Naive B cell (primary cell): ENCODE results near the gene EI24. TPM values are rescaled to one million over a fixed set of nuclear protein-coding genes. Genes with fewer than 3 reads are reported as not detected.

Experiments used
- ATAC-seq, 2 donors: fragments of 150-1000 bp; cut with Tn5 transposase; 2 replicates each; pipeline ENCODE4 v1.10.0; 2021; ENCODE audit warnings: low read depth in 2 of 2, mild to moderate bottlenecking in 2 of 2, moderate library complexity in 2 of 2
- DNase-seq: peaks from one replicate; pipeline ENCODE4 v3.0.0; 2022
- H3K27ac Mint-ChIP-seq, 6 donors: one replicate each; pipeline ENCODE4 v1.8.0; 2020 to 2022; ENCODE audit warnings: mild to moderate bottlenecking in 6 of 6, mixed read lengths in 6 of 6, moderate library complexity in 5 of 6, inconsistent platforms in 2 of 6
- H3K27me3 Mint-ChIP-seq, 3 donors: one replicate each; pipeline ENCODE4 v1.8.0; 2021 to 2022; ENCODE audit warnings: mixed read lengths in 3 of 3, mild to moderate bottlenecking in 1 of 3
- H3K36me3 Mint-ChIP-seq, 2 donors: one replicate each; pipeline ENCODE4 v1.8.0; 2020 to 2022; ENCODE audit warnings: mixed read lengths in 2 of 2, inconsistent platforms in 1 of 2, mild to moderate bottlenecking in 1 of 2
- H3K4me1 Mint-ChIP-seq, 3 donors: one replicate each; pipeline ENCODE4 v1.8.0; 2020 to 2022; ENCODE audit warnings: mixed read lengths in 3 of 3, inconsistent platforms in 1 of 3, mild to moderate bottlenecking in 1 of 3, moderate library complexity in 1 of 3
- H3K4me3 Mint-ChIP-seq, 8 donors: one replicate each; pipeline ENCODE4 v1.8.0; 2020 to 2022; ENCODE audit warnings: mild to moderate bottlenecking in 8 of 8, mixed read lengths in 8 of 8, moderate library complexity in 8 of 8, inconsistent platforms in 2 of 8
- H3K9me3 Mint-ChIP-seq, 7 donors: one replicate each; pipeline ENCODE4 v1.8.0; 2020 to 2022; ENCODE audit warnings: mixed read lengths in 7 of 7, mild to moderate bottlenecking in 5 of 7, inconsistent platforms in 2 of 7, moderate library complexity in 1 of 7
- polyA plus RNA-seq, 6 donors: library from polyadenylated mRNA; unstranded; fragments of 300-500 nt; fragmentation: Illumina TruSeq; gene quantifications; one replicate each; pipeline ENCODE4 v1.2.3, GENCODE V29; 2021; ENCODE audit warnings: low read depth in 6 of 6

The EI24 gene
- polyA plus RNA-seq, 6 donors from 2014 or later = 36.4 to 83.5 (median 51.2) TPM

DNA sequence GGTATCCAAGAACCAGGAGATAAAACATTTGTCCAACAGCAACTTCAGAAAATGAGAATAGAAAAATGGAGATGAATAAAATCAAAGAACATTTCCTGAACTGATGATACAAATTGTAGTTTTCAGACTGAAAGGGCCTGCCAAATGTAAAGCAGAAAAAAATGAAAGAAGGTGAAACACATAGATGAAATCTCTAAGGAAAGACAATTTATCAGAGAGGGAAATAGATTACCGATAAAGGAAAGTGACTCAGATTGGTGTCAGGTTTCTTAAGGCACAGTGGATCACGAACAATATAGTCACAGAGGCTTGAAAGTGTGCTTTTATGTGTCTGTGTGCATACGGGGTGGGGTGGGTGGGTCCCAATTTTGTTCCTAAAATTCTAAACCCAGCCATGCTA is 19.2 kb downstream of the EI24 start:
- no peak for ATAC-seq
- H3K27me3 Mint-ChIP-seq = no peaks in the 10 kb centered on the region
- no peaks in the 10 kb centered on the region for H3K9me3 Mint-ChIP-seq
- H3K4me3 Mint-ChIP-seq = peak overlapping the region in 1 of 8 donors; percentile 53
- no peak for DNase-seq
- peak overlapping the region in 2 of 6 donors; percentile 51 to 66 for H3K27ac Mint-ChIP-seq
- peaks cover 19 to 23% (median 23%) of the 10 kb centered on the region in 3 donors for H3K4me1 Mint-ChIP-seq
- H3K36me3 Mint-ChIP-seq = peaks cover 7 to 12% of the 10 kb centered on the region in 2 donors

- no peaks in the 10 kb centered on the region for H3K27me3 Mint-ChIP-seq
- peaks cover 0 to 4% of the 10 kb centered on the region in 2 donors for H3K36me3 Mint-ChIP-seq
- ATAC-seq (peak; percentile 16 to 22), DNase-seq (peak; percentile 39)
- H3K27ac Mint-ChIP-seq = peak overlapping the region; percentile 98 to 100 (median 100)
- no peaks in the 10 kb centered on the region for H3K9me3 Mint-ChIP-seq
- H3K4me3 Mint-ChIP-seq = peak overlapping the region; percentile 90 to 98 (median 94)
- peaks cover 39 to 55% (median 44%) of the 10 kb centered on the region in 3 donors for H3K4me1 Mint-ChIP-seq
Measured at GRCh38 chr11:125591649-125592304, 22.5 kb downstream of the EI24 start.

DNA sequence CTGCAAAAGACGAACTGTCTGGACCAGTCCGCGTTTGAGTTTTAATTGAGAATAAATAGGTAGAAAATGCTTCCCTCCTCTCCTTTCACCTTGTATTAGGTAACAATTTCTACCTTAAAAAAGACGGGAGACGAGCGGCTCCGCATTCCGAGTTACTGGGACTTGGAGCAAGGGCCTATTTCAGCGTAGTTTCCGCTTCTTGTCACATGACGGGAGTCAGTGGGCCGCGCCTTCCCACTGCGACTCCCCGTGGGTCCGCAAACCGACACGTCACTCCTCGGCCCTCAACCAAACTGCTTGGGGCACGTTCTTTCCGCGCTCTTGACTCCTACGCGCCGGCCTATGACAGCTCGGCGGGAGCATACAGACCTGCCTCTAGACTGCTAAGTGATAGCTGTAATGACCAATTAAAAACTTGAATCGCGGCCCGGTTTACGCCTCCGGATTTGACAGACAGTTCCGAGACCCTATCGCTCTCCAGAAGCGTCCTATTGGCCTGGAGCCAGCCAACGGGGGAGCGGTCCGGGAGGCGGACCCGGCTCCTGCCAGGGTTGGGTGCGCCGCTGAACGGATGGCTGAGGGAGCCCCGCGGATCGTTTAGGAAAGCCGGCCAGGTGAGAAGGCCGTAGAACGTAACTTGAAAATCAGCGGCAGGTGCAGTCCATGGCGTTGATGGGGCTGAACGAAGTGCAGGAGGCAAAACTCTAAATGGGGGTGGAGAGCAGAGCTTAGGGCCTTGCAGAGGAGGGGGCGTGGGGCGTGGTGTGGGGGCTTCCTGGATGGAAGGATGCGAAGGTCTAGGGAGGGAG is 23.2 kb downstream of the EI24 start, which contains the start of gene STT3A:
TSS of gene STT3A (plus strand) at position 548 of the 809 bp plus-strand sequence. CDS start 3,064 bp downstream, outside the sequence.
- Mint-ChIP-seq H3K9me3 (no peaks in the 10 kb centered on the region), H3K36me3 (peaks cover 0 to 5% of the 10 kb centered on the region in 2 donors), H3K27me3 (no peaks in the 10 kb centered on the region), H3K4me3 (peak within 1 kb of the TSS; percentile 90 to 98 (median 94)), H3K4me1 (peaks cover 39 to 57% (median 44%) of the 10 kb centered on the region in 3 donors), H3K27ac (peak within 1 kb of the TSS; percentile 98 to 100 (median 100))
- ATAC-seq (peak; percentile 87 to 91), DNase-seq (peak; percentile 97)

- Mint-ChIP-seq H3K27ac (peak overlapping the region; percentile 98 to 100 (median 100)), H3K9me3 (no peaks in the 10 kb centered on the region), H3K27me3 (no peaks in the 10 kb centered on the region), H3K4me3 (peak overlapping the region; percentile 90 to 98 (median 94)), H3K4me1 (peaks cover 38 to 57% (median 44%) of the 10 kb centered on the region in 3 donors), H3K36me3 (peaks cover 0 to 5% of the 10 kb centered on the region in 2 donors)
- DNase-seq = no peak
- no peak for ATAC-seq
Measured at GRCh38 chr11:125593114-125593820, 24.0 kb downstream of the EI24 start.

DNA sequence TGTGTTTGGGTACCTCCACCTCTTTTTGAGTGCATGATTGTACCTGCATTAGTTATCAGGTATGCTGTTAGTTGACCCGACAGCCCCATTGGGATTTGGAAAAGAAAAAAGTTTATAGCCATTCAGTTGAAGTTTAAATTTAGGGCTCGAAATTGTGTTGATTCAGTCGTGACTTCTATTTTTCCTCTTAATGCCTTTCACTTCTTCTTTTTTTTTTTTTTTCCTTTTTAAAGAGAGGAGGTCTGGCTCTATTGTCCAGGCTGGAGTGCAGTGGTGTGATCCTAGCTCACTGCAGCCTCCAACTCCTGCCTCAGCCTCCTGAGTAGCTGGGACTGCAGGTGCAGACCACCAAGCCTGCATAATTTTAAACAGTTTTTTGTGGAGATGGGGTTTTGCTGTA is 25.7 kb downstream of the EI24 start:
- H3K36me3 Mint-ChIP-seq = peaks cover 0 to 12% of the 10 kb centered on the region in 2 donors
- peaks cover 39 to 57% (median 44%) of the 10 kb centered on the region in 3 donors for H3K4me1 Mint-ChIP-seq
- no peak for DNase-seq
- ATAC-seq = no peak
- H3K27me3 Mint-ChIP-seq = no peaks in the 10 kb centered on the region
- peak overlapping the region in 7 of 8 donors; percentile 12 to 95 (median 68) for H3K4me3 Mint-ChIP-seq
- no peaks in the 10 kb centered on the region for H3K9me3 Mint-ChIP-seq
- peak overlapping the region in 4 of 6 donors; percentile 63 to 82 (median 74) for H3K27ac Mint-ChIP-seq

DNA sequence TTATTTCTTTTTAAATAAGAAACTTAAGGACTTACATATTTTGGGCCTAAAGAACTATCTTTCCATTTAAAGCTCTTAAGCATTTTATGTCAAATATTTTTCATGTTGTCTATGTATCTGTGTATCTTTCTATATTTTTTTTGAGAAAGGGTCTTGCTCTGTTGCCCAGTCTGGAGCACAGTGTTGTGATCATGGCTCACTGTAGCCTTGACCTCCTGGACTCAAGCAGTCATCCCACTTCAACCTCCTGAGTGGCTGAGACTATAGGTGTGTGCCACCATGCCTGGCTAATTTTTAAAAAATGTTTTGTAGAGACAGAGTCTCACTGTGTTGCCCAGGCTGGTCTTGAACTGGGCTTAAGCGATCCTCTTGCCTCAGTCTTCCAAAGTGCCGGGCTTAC is 31.4 kb downstream of the EI24 start:
- Mint-ChIP-seq H3K4me3 (peak overlapping the region in 1 of 8 donors; percentile 20), H3K27me3 (no peaks in the 10 kb centered on the region), H3K4me1 (peaks cover 5 to 20% (median 9%) of the 10 kb centered on the region in 3 donors), H3K27ac (no peak overlapping the region), H3K36me3 (peaks cover 14 to 32% of the 10 kb centered on the region in 2 donors), H3K9me3 (no peaks in the 10 kb centered on the region)
- DNase-seq (no peak), ATAC-seq (no peak)

DNA sequence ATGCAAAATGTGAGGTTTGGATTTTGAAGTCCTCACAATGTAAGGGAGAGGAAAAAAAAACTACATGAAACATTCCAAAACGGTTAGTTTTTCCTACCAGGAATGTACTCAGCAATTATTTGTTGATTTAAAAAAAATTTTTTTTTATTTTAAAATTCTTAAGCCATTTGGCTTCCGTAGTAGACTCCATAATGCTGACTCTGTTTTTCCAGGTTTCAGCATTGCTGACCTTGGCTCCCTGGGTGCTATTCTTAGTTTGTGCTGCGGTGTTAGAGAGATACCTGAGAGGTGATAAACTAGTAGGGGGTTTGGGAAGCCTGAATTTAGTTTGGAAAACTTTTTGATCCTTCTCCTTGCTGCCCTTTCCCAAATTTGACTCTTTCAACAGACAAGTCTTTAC is 33.9 kb downstream of the EI24 start:
- H3K9me3 Mint-ChIP-seq = no peaks in the 10 kb centered on the region
- ATAC-seq (no peak), DNase-seq (no peak)
- H3K27me3 Mint-ChIP-seq = no peaks in the 10 kb centered on the region
- peaks cover 30 to 36% of the 10 kb centered on the region in 2 donors for H3K36me3 Mint-ChIP-seq
- no peak overlapping the region for H3K4me3 Mint-ChIP-seq
- H3K4me1 Mint-ChIP-seq = peaks cover 2 to 8% (median 7%) of the 10 kb centered on the region in 3 donors
- H3K27ac Mint-ChIP-seq = no peak overlapping the region

DNA sequence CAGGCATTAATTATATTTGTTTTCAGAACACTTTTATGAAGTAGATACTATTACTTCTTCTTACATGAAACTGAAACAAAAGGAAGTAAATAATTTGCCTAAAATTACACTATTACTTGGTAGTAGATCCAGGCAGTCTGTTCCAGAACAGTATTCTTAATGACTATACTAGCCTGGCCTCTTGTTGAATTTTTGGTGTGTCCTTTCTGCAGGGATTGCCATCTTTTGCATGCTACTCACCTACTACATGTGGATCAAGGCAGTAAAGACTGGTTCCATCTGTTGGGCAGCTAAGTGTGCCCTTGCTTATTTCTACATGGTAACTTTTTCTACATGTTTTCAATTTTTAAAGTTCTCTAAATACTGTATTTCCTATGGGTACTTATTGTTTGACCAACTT is 36.1 kb downstream of the EI24 start:
- no peak overlapping the region for H3K4me3 Mint-ChIP-seq
- no peak overlapping the region for H3K27ac Mint-ChIP-seq
- no peak for ATAC-seq
- no peaks in the 10 kb centered on the region for H3K27me3 Mint-ChIP-seq
- no peaks in the 10 kb centered on the region for H3K9me3 Mint-ChIP-seq
- H3K36me3 Mint-ChIP-seq = peaks cover 35 to 48% of the 10 kb centered on the region in 2 donors
- peaks cover 2 to 13% (median 7%) of the 10 kb centered on the region in 3 donors for H3K4me1 Mint-ChIP-seq
- no peak for DNase-seq

- peaks cover 34 to 62% of the 10 kb centered on the region in 2 donors for H3K36me3 Mint-ChIP-seq
- H3K4me3 Mint-ChIP-seq = no peak overlapping the region
Measured at GRCh38 chr11:125609545-125609944, 40.3 kb downstream of the EI24 start.

GRCh38 chr11:125618383-125618782 is 49.1 kb downstream of the EI24 start:
- DNase-seq (no peak), ATAC-seq (no peak)
- Mint-ChIP-seq H3K27ac (no peak overlapping the region), H3K4me3 (no peak overlapping the region), H3K9me3 (no peaks in the 10 kb centered on the region), H3K36me3 (peaks cover 10 to 30% of the 10 kb centered on the region in 2 donors), H3K4me1 (no peaks in the 10 kb centered on the region), H3K27me3 (no peaks in the 10 kb centered on the region)

More at GRCh38 chr11:125609545-125609944, 40.3 kb downstream of the EI24 start:
- peaks cover 0 to 5% (median 3%) of the 10 kb centered on the region in 3 donors for H3K4me1 Mint-ChIP-seq
- no peaks in the 10 kb centered on the region for H3K27me3 Mint-ChIP-seq
- H3K9me3 Mint-ChIP-seq = no peaks in the 10 kb centered on the region
- H3K27ac Mint-ChIP-seq = peak overlapping the region in 1 of 6 donors; percentile 35
- no peak for DNase-seq
- no peak for ATAC-seq

DNA sequence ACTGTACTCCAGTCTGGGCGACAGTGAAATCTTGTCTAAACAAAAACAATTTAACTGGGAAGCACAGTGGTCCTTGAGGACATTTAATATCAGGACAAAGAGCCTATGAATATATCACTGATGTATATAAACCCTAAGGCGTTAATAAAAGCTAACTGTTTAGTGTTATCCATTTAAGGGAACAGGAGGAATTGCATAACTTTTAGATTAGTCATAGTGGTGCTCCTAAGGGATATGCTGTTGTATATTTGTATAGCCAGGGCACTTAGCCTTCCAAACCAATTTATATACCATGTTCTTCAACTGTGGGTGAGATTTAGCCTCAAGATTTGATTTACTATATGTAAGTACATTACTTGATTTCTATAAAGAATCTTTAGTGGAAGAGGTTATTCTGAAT is 52.7 kb downstream of the EI24 start:
- no peak for DNase-seq
- Mint-ChIP-seq H3K4me1 (peaks cover 15 to 19% (median 19%) of the 10 kb centered on the region in 3 donors), H3K4me3 (peak overlapping the region in 1 of 8 donors; percentile 61), H3K9me3 (no peaks in the 10 kb centered on the region), H3K27ac (no peak overlapping the region), H3K27me3 (no peaks in the 10 kb centered on the region), H3K36me3 (peaks cover 0 to 14% of the 10 kb centered on the region in 2 donors)
- no peak for ATAC-seq

DNA sequence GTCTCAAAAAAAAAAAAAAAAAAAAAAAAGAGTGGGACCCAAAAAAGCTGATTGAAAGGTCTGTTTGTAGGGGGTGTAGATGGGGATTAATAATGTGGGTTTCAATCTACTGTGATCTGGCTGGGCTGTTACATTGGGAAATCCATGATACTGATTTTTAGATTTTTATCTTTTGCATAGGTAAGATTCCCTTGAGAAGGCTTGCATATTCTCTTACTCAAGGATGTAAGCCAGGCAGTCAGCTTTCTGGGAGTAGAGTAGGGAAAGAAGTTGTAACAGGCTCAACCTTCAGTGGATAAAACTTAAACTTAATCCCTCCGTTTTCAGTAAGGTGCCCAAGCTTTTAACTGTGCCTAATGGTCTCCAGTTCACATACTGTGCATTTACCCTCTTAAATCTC is 53.8 kb downstream of the EI24 start:
- H3K27ac Mint-ChIP-seq = peak overlapping the region in 1 of 6 donors; percentile 47
- ATAC-seq (no peak), DNase-seq (no peak)
- H3K9me3 Mint-ChIP-seq = no peaks in the 10 kb centered on the region
- H3K36me3 Mint-ChIP-seq = peaks cover 0 to 11% of the 10 kb centered on the region in 2 donors
- no peaks in the 10 kb centered on the region for H3K27me3 Mint-ChIP-seq
- H3K4me3 Mint-ChIP-seq = peak overlapping the region in 2 of 8 donors; percentile 15 to 98
- H3K4me1 Mint-ChIP-seq = peaks cover 15 to 19% (median 19%) of the 10 kb centered on the region in 3 donors

- ATAC-seq (no peak), DNase-seq (no peak)
- H3K27ac Mint-ChIP-seq = peak within 1 kb of the TSS; percentile 93 to 99 (median 98)
- H3K27me3 Mint-ChIP-seq = no peaks in the 10 kb centered on the region
- no peaks in the 10 kb centered on the region for H3K9me3 Mint-ChIP-seq
- peaks cover 15 to 19% (median 19%) of the 10 kb centered on the region in 3 donors for H3K4me1 Mint-ChIP-seq
- H3K4me3 Mint-ChIP-seq = peak within 1 kb of the TSS; percentile 93 to 98 (median 97)
- H3K36me3 Mint-ChIP-seq = peaks cover 0 to 5% of the 10 kb centered on the region in 2 donors
Measured at GRCh38 chr11:125624756-125625213, 55.5 kb downstream of the EI24 start, which contains the start of gene CHEK1. CHEK1 (plus strand) TSS chr11:125625163; CDS start chr11:125626769, 1,606 bp downstream.
